GM23338 (cell line): Measurements from ENCODE around the gene RASA3.

ENCODE experiments used
- CREB1 ChIP-seq: fragments of 250-450 bp; sonication (Bioruptor Pico); IDR thresholded peaks from 2 replicates; pipeline ENCODE4 v1.5.0; 2020; ENCODE audit warnings: low read depth, mild to moderate bottlenecking, moderate library complexity
- CTCF ChIP-seq, 2 experiments: fragments of 200-600 bp in 1 of 2; sonication (generic) in 1 of 2; conservative IDR thresholded peaks; 2 replicates each; pipeline versions ENCODE4 v1.5.1 to v1.6.1; 2016 to 2017; ENCODE audit warnings: antibody characterized with exemption in 2 of 2, low read depth in 2 of 2, mild to moderate bottlenecking in 2 of 2, moderate library complexity in 1 of 2
- ETS1 ChIP-seq: IDR thresholded peaks from 2 replicates; pipeline ENCODE4 v1.6.1; 2016; ENCODE audit warnings: antibody characterized with exemption
- EZH2 ChIP-seq: fragments of 200-600 bp; sonication (generic); IDR thresholded peaks from one replicate; pipeline ENCODE4 v1.8.0; 2017; ENCODE audit warnings: antibody characterized with exemption, mild to moderate bottlenecking, low read depth; ENCODE audit not compliant: unreplicated experiment
- EZH2phosphoT487 ChIP-seq: fragments of 200-600 bp; sonication (generic); IDR thresholded peaks from one replicate; pipeline ENCODE4 v1.8.1; 2018; ENCODE audit warnings: antibody characterized with exemption; ENCODE audit not compliant: unreplicated experiment
- JUNB ChIP-seq: IDR thresholded peaks from one replicate; pipeline ENCODE4 v1.6.1; 2016; ENCODE audit warnings: antibody characterized with exemption; ENCODE audit not compliant: unreplicated experiment
- POLR2AphosphoS5 ChIP-seq: IDR thresholded peaks from 2 replicates; pipeline ENCODE4 v1.6.1; 2016; ENCODE audit warnings: antibody characterized with exemption, low read depth
- REST ChIP-seq: IDR thresholded peaks from one replicate; pipeline ENCODE4 v1.6.1; 2018; ENCODE audit warnings: antibody characterized with exemption; ENCODE audit not compliant: unreplicated experiment
- ZNF331 ChIP-seq: fragments of 250-450 bp; sonication (Bioruptor Pico); IDR thresholded peaks from 2 replicates; pipeline ENCODE4 v1.5.0; 2020; ENCODE audit warnings: low read depth, mild to moderate bottlenecking, moderate library complexity

GRCh38 chr13:114128348-114128623 lies 4.1 kb downstream of the RASA3 start:
- TF ChIP-seq CTCF (conservative IDR thresholded peaks at IDR 0.05; ENCODE audit: low read depth in 2 of 2) (no peak), ETS1 (no peak), EZH2 (no peak), ZNF331 (no peak), REST (no peak), POLR2AphosphoS5 (no peak), EZH2phosphoT487 (no peak), CREB1 (CRISPR knock-in tag) (no peak), JUNB (no peak)
